ENCODE measurements around the gene FADS6.

The FADS6 gene

GRCh38 chr17:74865504-74866197, 27.8 kb downstream of the FADS6 start:
- no peak for DNase-seq

GRCh38 chr17:74864866-74865395, 28.5 kb downstream of the FADS6 start:
- DNase-seq, result peak; percentile 65

- no peak for DNase-seq
Observed at GRCh38 chr17:74864297-74864865, 29.1 kb downstream of the FADS6 start.

- no peak for DNase-seq
Observed at GRCh38 chr17:74863420-74864296, 29.8 kb downstream of the FADS6 start.

- no peak for DNase-seq
Observed at GRCh38 chr17:74862919-74863318, 30.5 kb downstream of the FADS6 start.

- DNase-seq, result peak; percentile 70
Observed at GRCh38 chr17:74862108-74862901, 31.1 kb downstream of the FADS6 start.

GRCh38 chr17:74861662-74862107, 31.7 kb downstream of the FADS6 start:
- no peak for DNase-seq

GRCh38 chr17:74860872-74861661, 32.4 kb downstream of the FADS6 start:
- DNase-seq, result no peak

GRCh38 chr17:74860229-74860871, 33.1 kb downstream of the FADS6 start:
- DNase-seq, result no peak

- DNase-seq, result no peak
Observed at GRCh38 chr17:74859459-74860228, 33.8 kb downstream of the FADS6 start, which contains the start of gene GRIN2C. Gene GRIN2C (minus strand): TSS chr17:74859885. CDS start chr17:74855092, 4,793 bp downstream.

- no peak for DNase-seq
Observed at GRCh38 chr17:74858672-74859458, 34.6 kb downstream of the FADS6 start.

- no peak for DNase-seq
Observed at GRCh38 chr17:74857191-74857590, 36.2 kb downstream of the FADS6 start.

- DNase-seq, result no peak
Observed at GRCh38 chr17:74856112-74856511, 37.3 kb downstream of the FADS6 start.

GRCh38 chr17:74855323-74855722, 38.1 kb downstream of the FADS6 start:
- no peak for DNase-seq

GRCh38 chr17:74854792-74855191, 38.6 kb downstream of the FADS6 start:
- DNase-seq, result no peak

GRCh38 chr17:74853669-74854068, 39.8 kb downstream of the FADS6 start:
- no peak for DNase-seq

- no peak for DNase-seq
Observed at GRCh38 chr17:74853048-74853397, 40.4 kb downstream of the FADS6 start.

GRCh38 chr17:74852237-74853047, 41.0 kb downstream of the FADS6 start:
- DNase-seq, result peak; percentile 73
